ENCODE results near the gene ANKRD12.
A peak's percentile ranks its signal among the peaks of the same experiment; 100 is the strongest.
"Not testable (repeated sequence)": the region's sequence is repeated elsewhere in the genome, so short reads cannot be mapped to it uniquely, and the experiment has no call there.

ANKRD12 gene

GRCh38 chr18:9147440-9148202 is 11.0 kb downstream of the ANKRD12 start:
- DNase-seq, result peak; percentile 32

- DNase-seq, result no peak
These were observed 11.6 kb downstream of the ANKRD12 start for GRCh38 chr18:9148203-9148552.

- DNase-seq, result no peak
These were observed 13.5 kb downstream of the ANKRD12 start for GRCh38 chr18:9150121-9150520.

GRCh38 chr18:9153256-9153655 is 16.7 kb downstream of the ANKRD12 start:
- no peak for DNase-seq

- DNase-seq, result no peak
These were observed 20.1 kb downstream of the ANKRD12 start for GRCh38 chr18:9156604-9157249.

GRCh38 chr18:9157806-9158205 is 21.2 kb downstream of the ANKRD12 start:
- no peak for DNase-seq

GRCh38 chr18:9160014-9160413 is 23.4 kb downstream of the ANKRD12 start:
- no peak for DNase-seq

GRCh38 chr18:9162663-9163062 is 26.1 kb downstream of the ANKRD12 start:
- not testable (repeated sequence) for DNase-seq

GRCh38 chr18:9164149-9164548 is 27.6 kb downstream of the ANKRD12 start:
- not testable (repeated sequence) for DNase-seq

GRCh38 chr18:9165883-9166282 is 29.3 kb downstream of the ANKRD12 start:
- DNase-seq, result not testable (repeated sequence)

GRCh38 chr18:9169515-9169914 is 32.9 kb downstream of the ANKRD12 start:
- not testable (repeated sequence) for DNase-seq

GRCh38 chr18:9171919-9172318 is 35.3 kb downstream of the ANKRD12 start:
- DNase-seq, result not testable (repeated sequence)

- no peak for DNase-seq
These were observed 36.0 kb downstream of the ANKRD12 start for GRCh38 chr18:9172506-9173127.

GRCh38 chr18:9173770-9174233 is 37.2 kb downstream of the ANKRD12 start:
- no peak for DNase-seq

GRCh38 chr18:9174302-9174701 is 37.7 kb downstream of the ANKRD12 start:
- no peak for DNase-seq

GRCh38 chr18:9175115-9175514 is 38.5 kb downstream of the ANKRD12 start:
- DNase-seq, result no peak

- no peak for DNase-seq
These were observed 40.5 kb downstream of the ANKRD12 start for GRCh38 chr18:9177031-9177430.

GRCh38 chr18:9177466-9177865 is 40.9 kb downstream of the ANKRD12 start:
- DNase-seq, result no peak

GRCh38 chr18:9178557-9178956 is 42.0 kb downstream of the ANKRD12 start:
- no peak for DNase-seq

- DNase-seq, result no peak
These were observed 44.7 kb downstream of the ANKRD12 start for GRCh38 chr18:9181275-9181674.

GRCh38 chr18:9182852-9183399 is 46.3 kb downstream of the ANKRD12 start:
- no peak for DNase-seq

- DNase-seq, result no peak
These were observed 48.5 kb downstream of the ANKRD12 start for GRCh38 chr18:9184998-9185613.

Measured in amniotic stem cell (primary cell).